K562 (cell line): ENCODE results near the gene CDK14. TPM values are rescaled to one million over a fixed set of nuclear protein-coding genes. Genes with fewer than 3 reads are reported as not detected.

Source experiments
- ATAC-seq: fragments of 200-7000 bp; cut with Tn5 transposase; 3 replicates; pipeline ENCODE4 v1.9.1; 2020; ENCODE audit warnings: moderate library complexity
- BruUV-seq: library from RNA; stranded (reverse); fragments of 400-500 nt; replicated peaks from 2 replicates; lab custom pipeline; 2021; lab: Mats Ljungman, UMichigan
- CTCF ChIA-PET: fragments of 300-600 bp; formaldehyde crosslinking; extraction: SDS; loops from one replicate; lab custom pipeline; 2021; ENCODE audit warnings: low intra/inter-chr PET ratio; lab: Yijun Ruan, JAX
- POLR2A ChIA-PET: fragments of 300-600, 350-650 bp; sonication (Branson Sonifier 250); formaldehyde crosslinking; extraction: SDS; loops from one replicate; lab custom pipeline; 2021; ENCODE audit warnings: antibody characterized with exemption, inconsistent platforms; lab: Yijun Ruan, JAX
- DNase-seq, 4 experiments: peaks; one replicate each; pipeline versions ENCODE4 v3.0.0 to v3.0.0-alpha.2; 2011 to 2018; ENCODE audit warnings: low spot score in 3 of 4, mixed read lengths in 3 of 4; ENCODE audit errors: extremely low read depth in 1 of 4
- FAIRE-seq: peaks from 2 replicates; lab custom pipeline; 2011; peaks lifted over from hg19 to GRCh38; lab: Jason Lieb, UNC
- H2AFZ ChIP-seq: 2 replicates; pipeline ENCODE4 v1.6.0; 2011; ENCODE audit warnings: low read depth, low read length, control low read depth, inconsistent platforms
- H3K27ac ChIP-seq: fragments of 200-600 bp; 3 replicates; pipeline ENCODE4 v1.8.0; 2011; ENCODE audit warnings: low read depth, mild to moderate bottlenecking, control low read depth, inconsistent platforms, low read length, moderate library complexity, mixed read lengths; ENCODE audit errors: extremely low read depth
- H3K27me3 ChIP-seq, 2 experiments: fragments of 300-600 bp in 1 of 2; 2 replicates in 1 of 2; 3 replicates in 1 of 2; pipeline versions ENCODE4 v1.6.0 to v1.8.0; 2011; ENCODE audit warnings: inconsistent platforms in 2 of 2, low read length in 2 of 2, mild to moderate bottlenecking in 1 of 2, mixed read lengths in 1 of 2, moderate library complexity in 1 of 2; ENCODE audit not compliant: control insufficient read depth in 2 of 2, insufficient read depth in 2 of 2
- H3K36me3 ChIP-seq: fragments of 300-600 bp; 3 replicates; pipeline ENCODE4 v1.8.0; 2011; ENCODE audit warnings: mild to moderate bottlenecking, low read length, inconsistent platforms; ENCODE audit not compliant: control insufficient read depth, insufficient read depth
- H3K4me1 ChIP-seq, 2 experiments: fragments of 200-600 bp in 1 of 2; replicated peaks in 1 of 2; 2 replicates in 1 of 2; 3 replicates in 1 of 2; pipeline versions ENCODE4 v1.5.1 to v1.8.0; 2011; ENCODE audit warnings: inconsistent platforms in 2 of 2, low read length in 2 of 2, mild to moderate bottlenecking in 1 of 2, mixed read lengths in 1 of 2, moderate library complexity in 1 of 2; ENCODE audit not compliant: control insufficient read depth in 2 of 2, insufficient read depth in 2 of 2
- H3K4me2 ChIP-seq: 2 replicates; pipeline ENCODE4 v1.6.1; 2011; ENCODE audit warnings: low read length, control low read depth, inconsistent platforms, mixed read lengths; ENCODE audit not compliant: insufficient read depth
- H3K4me3 ChIP-seq: fragments of 200-600 bp; sonication (generic), shearing (Covaris generic); 2 replicates; pipeline ENCODE4 v1.5.1; 2016; ENCODE audit warnings: control low read depth, inconsistent platforms
- H3K79me2 ChIP-seq: fragments of 200-600 bp; 3 replicates; pipeline ENCODE4 v1.8.0; 2011; ENCODE audit warnings: low read length, inconsistent platforms; ENCODE audit not compliant: control insufficient read depth, insufficient read depth
- H3K9ac ChIP-seq, 2 experiments: 2 replicates each; pipeline versions ENCODE4 v1.6.0 to v1.6.1; 2011; ENCODE audit warnings: low read depth in 2 of 2, low read length in 2 of 2, control low read depth in 1 of 2, inconsistent platforms in 1 of 2, mild to moderate bottlenecking in 1 of 2, mixed read lengths in 1 of 2; ENCODE audit not compliant: insufficient read depth in 1 of 2
- H3K9me1 ChIP-seq: one replicate; pipeline ENCODE4 v1.6.0; 2011; ENCODE audit warnings: inconsistent platforms, mild to moderate bottlenecking, low read length, moderate library complexity; ENCODE audit not compliant: control insufficient read depth, insufficient read depth
- H3K9me3 ChIP-seq: replicated peaks from 2 replicates; pipeline ENCODE4 v1.5.1; 2011; ENCODE audit warnings: low read depth, low read length, inconsistent platforms; ENCODE audit not compliant: control insufficient read depth, insufficient read depth
- H4K20me1 ChIP-seq: replicated peaks from 2 replicates; pipeline ENCODE4 v1.6.1; 2011; ENCODE audit warnings: low read length, inconsistent platforms, mixed read lengths; ENCODE audit not compliant: control insufficient read depth, insufficient read depth
- ETV1 ChIP-seq: fragments of 450-650 bp; conservative IDR thresholded peaks from 2 replicates; pipeline ENCODE4 v1.6.1; 2016; ENCODE audit warnings: missing genetic modification characterization, control low read depth, low read depth, missing compliant biosample characterization
- RBM17 ChIP-seq: fragments of 200-400 bp; formaldehyde crosslinking; IDR thresholded peaks from 2 replicates; pipeline ENCODE4 v1.6.1; 2017; ENCODE audit warnings: low read depth, mild to moderate bottlenecking, low read length, borderline replicate concordance
- ZNF280B ChIP-seq: fragments of 250-450 bp; sonication (Bioruptor Pico); IDR thresholded peaks from 2 replicates; pipeline ENCODE4 v1.5.1; 2021; ENCODE audit warnings: mild to moderate bottlenecking
- WGBS: fragments of 100-300 bp; shearing (Covaris generic); methylation state at CpG from one replicate; pipeline ENCODE4 v1.1.6; 2016; ENCODE audit warnings: low coverage, mixed read lengths; ENCODE audit not compliant: insufficient coverage; ENCODE audit errors: missing lambda C conversion rate; 5-methylcytosine and 5-hydroxymethylcytosine counted together
- in situ Hi-C: fragments of 300-500 bp; cut with MboI; formaldehyde crosslinking; loops from 4 replicates; pipeline ENCODE4 v1.15.0; 2018; ENCODE audit warnings: inconsistent platforms, mixed read lengths
- intact Hi-C: fragments of 100-400 bp; cut with micrococcal nuclease; formaldehyde crosslinking; loops from 2 replicates; pipeline ENCODE4 v1.14.2; 2022
- polyA plus RNA-seq, 8 experiments: library from polyadenylated mRNA; depleted of rRNA in 4 of 8; stranded (reverse) in 5 of 8; unstranded in 3 of 8; fragments of >200 nt; fragmentation: Nextera tagmentation in 2 of 8; fragmentation: Illumina TruSeq in 1 of 8; extraction: Ambion mirVana in 2 of 8; extraction: Trizol in 1 of 8; gene quantifications; 2 replicates each; pipeline versions ENCODE4 v1.2.1 to v1.2.3, GENCODE V29; 2011 to 2014; ENCODE audit warnings: inconsistent platforms in 1 of 8, missing spikeins in 1 of 8
- total RNA-seq, 7 experiments: library from RNA; depleted of rRNA in 6 of 7; stranded (reverse); fragments of >200 nt in 6 of 7; fragmentation: Illumina TruSeq in 2 of 7; extraction: Trizol in 2 of 7; gene quantifications; 2 replicates each; pipeline versions ENCODE4 v1.2.1 to v1.2.3, GENCODE V29; 2011 to 2021; ENCODE audit warnings: low replicate concordance in 1 of 7

The CDK14 gene
- total and polyA plus RNA-seq, 9 of the 15 experiments (the other 6 are each of a cell fraction or from before 2014, with no cell fraction given): 0.03 to 0.91 (median 0.16) TPM

DNA sequence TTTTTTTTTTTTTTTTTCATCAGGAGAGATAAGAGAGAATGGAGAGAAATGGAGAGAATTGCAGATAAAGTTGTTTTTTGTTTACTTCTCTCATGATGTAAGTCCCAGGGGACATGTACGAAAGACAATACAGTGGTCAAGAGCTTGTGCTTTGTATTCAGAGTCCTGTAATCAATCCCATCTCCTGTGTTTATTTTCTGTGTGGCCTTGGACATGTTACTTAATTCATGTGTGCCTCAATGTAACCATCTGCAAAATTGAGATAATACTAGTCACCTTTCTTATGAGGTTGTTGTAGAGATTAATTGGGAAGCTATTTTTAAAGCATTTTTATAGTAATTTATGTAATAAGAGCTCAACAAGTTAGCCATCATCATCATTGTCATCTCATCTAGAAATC is 117.5 kb downstream of the CDK14 start:
- BruUV-seq: no TSS peak
- Histone ChIP-seq H3K27me3 (no peaks in the 10 kb centered on the region), H3K9ac (no peak overlapping the region), H3K36me3 (no peaks in the 10 kb centered on the region), H3K4me3 (no peak overlapping the region), H3K79me2 (no peaks in the 10 kb centered on the region), H2AFZ (no peak overlapping the region), H3K27ac (no peak overlapping the region), H3K9me3 (no peaks in the 10 kb centered on the region), H4K20me1 (no peaks in the 10 kb centered on the region), H3K9me1 (no peaks in the 10 kb centered on the region), H3K4me1 (no peaks in the 10 kb centered on the region), H3K4me2 (no peak overlapping the region)
- DNase-seq (no peak), FAIRE-seq (no peak), ATAC-seq (no peak)
- TF ChIP-seq ZNF280B: no peak
- no peak for TF ChIP-seq RBM17
- WGBS: 0% methylated on average over 1 of the region's 1 CpG
- intact Hi-C loops: no loop called here
- ChIA-PET POLR2A (no interaction called here), CTCF (no interaction called here)
- in situ Hi-C loops: no loop called here

GRCh38 chr7:90715067-90715466 is 118.9 kb downstream of the CDK14 start:
- CTCF ChIA-PET: no interaction called here
- FAIRE-seq: no peak

More at GRCh38 chr7:90715067-90715466, 118.9 kb downstream of the CDK14 start:
- H3K27me3 ChIP-seq: no peaks in the 10 kb centered on the region
- H3K27ac ChIP-seq: no peak overlapping the region
- WGBS: 0% methylated on average over 2 of the region's 2 CpGs
- H3K4me1 ChIP-seq: no peaks in the 10 kb centered on the region
- intact Hi-C loops: no loop called here
- H3K9me3 ChIP-seq: no peaks in the 10 kb centered on the region
- H3K4me2 ChIP-seq: no peak overlapping the region
- no peak for DNase-seq
- no peaks in the 10 kb centered on the region for H3K36me3 ChIP-seq
- H3K79me2 ChIP-seq: no peaks in the 10 kb centered on the region
- H4K20me1 ChIP-seq: no peaks in the 10 kb centered on the region
- no peak overlapping the region for H3K9ac ChIP-seq
- H3K4me3 ChIP-seq: no peak overlapping the region
- in situ Hi-C loops: no loop called here
- POLR2A ChIA-PET: interaction anchor here (0.5 kb wide), 1 partner anchor 120 kb away, joined by 3 read pairs; no protein-coding TSS in a partner anchor
- H3K9me1 ChIP-seq: no peaks in the 10 kb centered on the region
- TF ChIP-seq ETV1 (tag): no peak
- no peak overlapping the region for H2AFZ ChIP-seq
- ATAC-seq: no peak
- BruUV-seq: no TSS peak
